ENCODE data around the gene LILRA2. TPM values are rescaled to one million over a fixed set of nuclear protein-coding genes. Genes with fewer than 3 reads are reported as not detected.
"Not testable (repeated sequence)": the region's sequence is repeated elsewhere in the genome, so short reads cannot be mapped to it uniquely, and the experiment has no call there.

The LILRA2 gene
- total RNA-seq, 1 donor from 2014 or later, result 2.2 TPM

DNA sequence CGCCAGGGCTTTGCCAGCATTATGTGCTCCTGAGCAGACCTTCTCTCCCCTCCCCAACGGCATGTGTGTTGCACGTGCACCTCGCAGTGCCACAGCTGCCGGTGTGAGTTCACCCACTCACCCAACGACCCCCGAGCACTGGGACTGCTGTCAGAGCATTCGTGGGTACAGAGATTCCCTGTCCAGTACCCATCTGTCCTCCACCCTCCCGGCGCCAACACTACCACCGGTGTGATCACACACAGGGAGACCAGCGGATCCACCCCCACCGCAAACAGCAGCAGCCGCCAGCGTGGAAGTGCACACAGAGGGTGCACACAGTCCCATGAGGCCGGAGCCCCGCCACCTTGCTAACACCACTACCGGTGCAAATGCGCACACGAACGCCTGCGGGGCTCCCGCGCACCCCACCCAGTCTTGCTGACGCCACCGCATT lies 35.8 kb downstream of the LILRA2 start:
- DNase-seq (ENCODE audit: low spot score), result no peak

DNA sequence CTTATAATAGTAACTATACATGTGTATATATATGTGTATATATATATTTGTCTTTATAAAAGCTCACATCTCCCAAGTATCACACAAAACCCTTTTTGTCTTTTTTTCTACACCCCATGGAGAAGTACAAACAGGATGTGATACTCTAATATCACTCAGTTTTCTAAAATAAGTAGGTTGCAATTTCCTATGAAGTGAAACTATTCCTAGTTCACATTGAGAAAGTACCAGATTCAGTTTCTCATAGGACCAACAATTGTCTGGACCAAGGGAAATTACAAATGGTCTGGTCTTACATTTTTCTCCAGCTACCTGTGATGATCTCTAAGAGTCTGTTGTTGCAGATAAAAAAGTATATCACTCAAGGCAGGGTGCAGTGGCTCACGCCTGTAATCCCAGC lies 38.8 kb downstream of the LILRA2 start:
- no peak for DNase-seq (ENCODE audit: low spot score)

DNA sequence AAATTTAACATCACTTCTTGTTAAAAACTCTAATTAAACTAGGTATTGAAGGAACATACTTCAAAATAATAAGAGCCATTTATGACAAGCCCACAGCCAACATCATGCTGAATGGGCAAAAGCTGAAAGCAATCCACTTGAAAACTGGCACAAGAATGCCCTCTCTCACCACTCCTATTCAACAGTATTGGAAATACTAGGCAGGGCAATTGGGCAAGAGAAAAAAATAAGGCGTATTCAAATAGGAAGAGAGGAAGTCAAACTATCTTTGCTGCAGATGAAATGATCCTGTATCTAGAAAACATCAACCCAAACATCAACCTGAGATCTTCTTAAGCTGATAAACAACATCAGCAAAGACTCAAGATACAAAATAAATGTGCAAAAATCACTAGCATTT lies 41.1 kb downstream of the LILRA2 start:
- no peak for DNase-seq (ENCODE audit: low spot score)

DNA sequence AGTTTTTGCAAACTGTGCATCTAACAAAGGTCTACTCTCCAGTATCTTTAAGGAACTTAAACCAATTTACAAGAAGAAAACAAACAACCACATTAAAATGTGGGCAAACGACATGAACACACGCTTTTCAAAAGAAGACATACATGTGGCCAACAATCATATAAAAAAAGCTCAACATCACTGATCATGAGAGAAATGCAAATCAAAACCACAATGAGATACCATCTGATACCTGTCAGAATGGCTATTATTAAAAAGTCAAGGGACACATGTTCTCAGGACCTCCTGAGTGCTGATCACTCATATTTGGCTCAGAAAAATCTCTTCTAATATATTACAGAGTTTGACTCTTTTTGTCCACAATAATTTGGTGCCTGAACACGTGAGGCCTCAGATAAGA lies 42.5 kb downstream of the LILRA2 start:
- no peak for DNase-seq (ENCODE audit: low spot score)

DNA sequence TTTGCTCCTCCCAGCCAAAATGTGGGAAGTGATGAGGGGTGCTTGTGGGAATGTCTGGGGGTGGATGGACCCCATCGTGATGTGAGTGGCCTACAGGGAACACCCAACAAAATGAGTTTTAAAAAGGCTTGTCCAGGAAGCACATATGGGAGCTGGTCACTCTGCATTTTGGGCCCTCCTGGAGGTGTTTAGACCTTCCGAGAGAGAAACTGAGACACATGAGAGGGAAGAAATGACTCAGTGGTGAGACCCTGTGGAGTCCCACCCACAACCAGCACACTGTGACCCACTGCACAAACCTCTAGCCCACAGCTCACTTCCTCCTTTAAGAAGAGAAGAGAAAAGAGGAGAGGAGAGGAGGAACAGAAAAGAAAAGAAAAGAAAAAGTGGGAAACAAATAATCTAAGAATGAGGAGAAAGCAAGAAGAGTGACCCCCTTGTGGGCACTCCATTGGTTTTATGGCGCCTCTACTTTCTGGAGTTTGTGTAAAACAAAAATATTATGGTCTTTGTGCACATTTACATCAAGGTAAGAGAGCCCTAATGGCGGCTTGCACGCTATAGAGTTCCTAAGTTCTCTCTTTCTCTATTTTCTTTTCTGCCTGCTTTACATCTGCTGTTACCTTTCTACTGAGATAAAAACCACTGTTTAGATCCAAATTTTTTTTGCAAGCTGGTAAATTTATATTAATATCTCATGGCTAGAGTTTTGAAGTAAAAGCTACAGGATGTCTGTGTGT lies 43.4 kb downstream of the LILRA2 start:
- no peak for DNase-seq (ENCODE audit: low spot score)

DNA sequence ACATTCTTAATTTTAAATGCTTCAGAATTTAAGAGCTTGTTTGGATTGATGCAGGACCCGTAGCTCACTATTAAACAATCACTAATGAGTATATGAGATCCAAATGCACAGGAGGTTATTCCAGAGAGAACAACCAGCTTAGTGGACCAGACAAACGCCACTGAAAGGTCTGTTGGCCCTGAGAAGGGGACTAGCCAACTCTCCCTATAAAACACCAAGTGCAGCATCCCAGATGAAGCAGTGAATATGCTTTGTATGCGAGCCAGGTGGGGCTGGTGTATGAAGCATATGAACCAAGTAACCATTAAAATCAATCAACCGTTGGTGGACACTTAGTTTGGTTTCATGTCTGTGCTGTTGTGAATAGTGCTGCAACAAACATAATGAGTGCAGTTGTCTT lies 46.9 kb downstream of the LILRA2 start:
- no peak for DNase-seq (ENCODE audit: low spot score)

DNA sequence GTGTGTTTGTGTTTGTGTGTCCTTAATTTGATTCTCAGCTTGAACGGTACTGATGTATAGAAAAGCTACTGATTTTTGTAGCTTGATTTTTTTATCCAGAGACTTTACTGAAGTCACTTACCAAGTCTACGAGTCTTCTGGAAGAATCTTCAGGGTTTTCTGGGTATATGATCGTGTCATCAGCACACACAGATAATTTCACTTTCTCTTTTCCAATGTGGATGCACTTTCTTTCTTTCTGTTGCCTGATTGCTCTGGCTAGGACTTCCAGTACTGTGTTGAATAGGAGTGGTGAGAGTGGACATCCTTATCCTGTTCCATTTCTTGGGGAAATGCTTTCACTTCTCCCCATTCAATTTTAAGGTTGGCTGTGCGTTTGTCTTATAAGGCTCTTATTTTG lies 48.8 kb downstream of the LILRA2 start:
- DNase-seq (ENCODE audit: low spot score), result no peak

DNA sequence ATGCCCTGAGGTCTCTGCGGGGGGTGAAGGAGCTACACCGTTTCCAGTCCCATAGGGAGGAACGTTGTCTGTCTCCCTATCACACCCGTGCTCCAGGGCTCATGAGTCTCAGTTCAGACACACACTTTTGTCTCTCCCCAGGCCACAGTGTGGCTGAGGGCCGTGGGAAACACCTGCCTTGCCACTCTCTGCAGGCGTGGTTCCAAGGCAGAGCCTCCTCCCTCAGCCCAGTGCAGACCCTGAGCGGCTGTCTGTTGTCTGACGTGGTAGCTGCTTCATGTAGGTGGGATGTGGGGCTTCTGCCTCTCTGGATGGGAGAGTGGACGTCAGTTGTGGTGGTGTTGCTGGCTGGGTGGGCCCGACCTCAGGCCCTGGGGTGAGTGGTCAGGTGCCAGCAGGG lies 50.6 kb downstream of the LILRA2 start:
- not testable (repeated sequence) for DNase-seq (ENCODE audit: low spot score)

DNA sequence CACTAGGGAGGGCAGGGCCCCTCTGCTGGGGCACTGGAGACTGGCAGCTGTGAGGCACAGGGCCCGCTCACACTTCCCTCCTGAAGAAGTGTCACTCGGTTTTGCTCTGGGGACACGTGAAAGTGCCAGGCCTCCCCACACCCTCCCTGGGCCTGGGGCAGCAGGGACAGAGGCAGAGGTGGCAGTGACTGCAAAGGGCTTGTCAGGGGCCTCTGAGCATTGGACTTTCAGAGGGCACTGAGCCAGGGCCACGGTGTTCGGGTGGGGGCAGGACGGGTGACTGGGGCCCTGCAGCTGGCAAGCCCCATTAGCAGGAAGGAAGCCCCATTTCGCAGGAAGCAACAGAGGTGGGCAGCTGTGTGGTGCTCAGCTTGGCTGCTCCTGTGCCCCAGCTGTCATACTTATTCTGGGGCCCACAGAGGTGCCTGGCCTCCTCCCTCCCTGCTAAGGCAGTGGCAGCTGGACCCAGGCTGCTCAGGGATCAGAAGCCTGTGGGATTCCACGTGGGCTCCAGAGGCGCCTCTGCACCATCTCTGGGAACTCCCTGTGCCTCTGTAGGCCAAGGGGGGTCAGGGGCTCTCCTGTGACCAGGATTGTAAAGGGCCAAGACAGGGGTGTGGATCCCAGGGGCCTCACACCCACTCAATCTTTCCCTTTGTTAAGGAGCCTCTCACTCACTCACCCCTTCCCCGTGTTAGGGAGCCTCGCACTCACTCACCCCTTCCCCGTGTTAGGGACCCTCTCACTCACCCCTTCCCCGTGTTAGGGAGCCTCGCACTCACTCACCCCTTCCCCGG lies 51.5 kb downstream of the LILRA2 start:
- not testable (repeated sequence) for DNase-seq (ENCODE audit: low spot score)

DNA sequence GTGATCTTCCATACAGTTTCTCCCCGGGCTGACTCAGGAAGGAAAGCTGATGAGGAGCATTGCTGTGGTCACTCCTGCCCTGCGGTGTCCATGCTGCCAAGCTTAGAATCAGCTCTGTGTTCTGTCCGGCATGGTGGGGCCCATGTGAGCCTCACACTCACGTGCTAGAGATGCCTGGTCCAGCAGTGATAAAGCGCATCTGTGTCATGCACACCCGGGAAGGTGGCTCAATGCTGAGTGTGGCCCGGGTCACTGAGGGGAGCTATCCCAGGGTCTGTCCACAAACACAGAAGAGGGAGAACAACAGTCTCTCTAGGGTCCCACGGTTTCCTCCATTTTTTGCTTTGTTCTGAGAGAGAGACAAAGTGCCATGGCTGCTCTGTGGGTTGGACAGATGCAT lies 53.2 kb downstream of the LILRA2 start:
- DNase-seq (ENCODE audit: low spot score), result no peak

DNA sequence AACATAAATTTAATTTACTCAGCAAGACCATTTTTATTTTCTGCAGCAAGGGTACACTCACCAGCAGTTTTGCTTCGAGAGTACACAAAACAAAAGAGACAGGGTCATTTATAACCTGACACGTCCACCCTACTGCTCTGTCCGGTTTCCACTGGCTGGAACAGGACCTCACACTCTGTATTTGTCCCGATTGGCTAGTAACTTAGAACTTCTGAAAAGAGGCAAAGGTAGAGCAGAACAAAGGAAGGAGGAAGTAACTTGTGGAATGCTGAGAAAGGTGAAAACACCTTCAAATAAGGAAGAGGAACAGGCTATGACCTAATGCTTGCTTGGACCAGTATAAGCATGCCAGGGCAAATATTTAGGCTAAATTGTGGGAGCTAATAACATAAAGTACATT lies 54.3 kb downstream of the LILRA2 start:
- peak; percentile 61 for DNase-seq (ENCODE audit: low spot score)

DNA sequence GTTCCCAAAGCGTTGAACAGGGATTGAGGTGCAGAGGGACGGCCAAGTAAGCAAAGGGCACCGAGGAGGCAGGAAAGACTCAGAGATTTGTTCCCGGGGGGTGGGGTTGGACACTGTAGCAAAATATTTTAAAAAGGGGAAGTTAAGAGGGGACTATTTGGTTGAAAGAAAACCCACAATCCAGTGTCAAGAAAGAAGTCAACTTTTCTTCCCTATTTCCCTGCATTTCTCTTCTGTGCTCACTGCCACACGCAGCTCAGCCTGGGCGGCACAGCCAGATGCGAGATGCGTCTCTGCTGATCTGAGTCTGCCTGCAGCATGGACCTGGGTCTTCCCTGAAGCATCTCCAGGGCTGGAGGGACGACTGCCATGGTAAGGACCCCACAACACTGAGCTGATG lies 56.7 kb downstream of the LILRA2 start, which contains the start of gene LILRB1:
Gene LILRB1, plus strand, starts transcription at position 223 of the 400 bp plus-strand sequence. CDS start 590 bp downstream, outside the sequence.
- DNase-seq (ENCODE audit: low spot score), result not testable (repeated sequence)

DNA sequence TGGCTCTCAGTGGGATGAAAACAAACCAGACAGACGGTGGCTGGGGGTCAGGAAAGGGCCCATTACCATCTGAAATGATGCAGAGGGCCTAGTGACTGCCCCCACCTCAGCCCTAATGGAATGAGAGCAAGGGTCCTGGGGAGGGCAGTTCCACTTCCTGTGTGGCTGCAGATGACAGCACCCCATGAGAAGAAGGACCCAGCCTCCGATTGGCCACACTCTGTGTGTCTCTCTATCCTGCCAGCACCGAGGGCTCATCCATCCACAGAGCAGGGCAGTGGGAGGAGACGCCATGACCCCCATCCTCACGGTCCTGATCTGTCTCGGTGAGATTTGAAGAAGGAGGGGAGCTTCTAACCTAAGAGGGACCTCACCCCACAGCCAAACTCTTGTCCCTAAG lies 57.2 kb downstream of the LILRA2 start:
- DNase-seq (ENCODE audit: low spot score), result no peak

DNA sequence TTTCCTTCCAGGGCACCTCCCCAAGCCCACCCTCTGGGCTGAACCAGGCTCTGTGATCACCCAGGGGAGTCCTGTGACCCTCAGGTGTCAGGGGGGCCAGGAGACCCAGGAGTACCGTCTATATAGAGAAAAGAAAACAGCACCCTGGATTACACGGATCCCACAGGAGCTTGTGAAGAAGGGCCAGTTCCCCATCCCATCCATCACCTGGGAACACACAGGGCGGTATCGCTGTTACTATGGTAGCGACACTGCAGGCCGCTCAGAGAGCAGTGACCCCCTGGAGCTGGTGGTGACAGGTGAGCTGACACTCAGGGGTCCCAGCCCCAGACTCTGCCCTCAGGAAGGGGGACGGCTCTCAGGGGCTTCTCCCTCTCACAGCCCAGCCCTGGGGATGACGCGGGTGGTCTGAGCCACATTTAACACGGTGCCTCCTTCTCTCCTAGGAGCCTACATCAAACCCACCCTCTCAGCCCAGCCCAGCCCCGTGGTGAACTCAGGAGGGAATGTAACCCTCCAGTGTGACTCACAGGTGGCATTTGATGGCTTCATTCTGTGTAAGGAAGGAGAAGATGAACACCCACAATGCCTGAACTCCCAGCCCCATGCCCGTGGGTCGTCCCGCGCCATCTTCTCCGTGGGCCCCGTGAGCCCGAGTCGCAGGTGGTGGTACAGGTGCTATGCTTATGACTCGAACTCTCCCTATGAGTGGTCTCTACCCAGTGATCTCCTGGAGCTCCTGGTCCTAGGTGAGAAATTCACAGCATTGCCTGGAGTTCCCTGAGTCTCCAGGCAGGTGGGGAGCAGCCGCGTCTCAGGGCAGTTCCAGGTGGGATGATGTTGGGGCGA lies 58.1 kb downstream of the LILRA2 start:
- not testable (repeated sequence) for DNase-seq (ENCODE audit: low spot score)

DNA sequence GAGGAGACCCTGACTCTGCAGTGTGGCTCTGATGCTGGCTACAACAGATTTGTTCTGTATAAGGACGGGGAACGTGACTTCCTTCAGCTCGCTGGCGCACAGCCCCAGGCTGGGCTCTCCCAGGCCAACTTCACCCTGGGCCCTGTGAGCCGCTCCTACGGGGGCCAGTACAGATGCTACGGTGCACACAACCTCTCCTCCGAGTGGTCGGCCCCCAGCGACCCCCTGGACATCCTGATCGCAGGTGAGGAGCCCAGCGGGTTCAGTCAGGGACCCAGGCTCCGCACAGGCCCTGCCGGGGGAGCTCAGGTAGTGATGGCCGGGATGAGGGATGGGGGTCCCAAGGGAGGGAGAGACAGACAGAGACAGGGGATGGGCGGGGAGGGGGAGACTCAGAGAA lies 58.9 kb downstream of the LILRA2 start:
- not testable (repeated sequence) for DNase-seq (ENCODE audit: low spot score)

DNA sequence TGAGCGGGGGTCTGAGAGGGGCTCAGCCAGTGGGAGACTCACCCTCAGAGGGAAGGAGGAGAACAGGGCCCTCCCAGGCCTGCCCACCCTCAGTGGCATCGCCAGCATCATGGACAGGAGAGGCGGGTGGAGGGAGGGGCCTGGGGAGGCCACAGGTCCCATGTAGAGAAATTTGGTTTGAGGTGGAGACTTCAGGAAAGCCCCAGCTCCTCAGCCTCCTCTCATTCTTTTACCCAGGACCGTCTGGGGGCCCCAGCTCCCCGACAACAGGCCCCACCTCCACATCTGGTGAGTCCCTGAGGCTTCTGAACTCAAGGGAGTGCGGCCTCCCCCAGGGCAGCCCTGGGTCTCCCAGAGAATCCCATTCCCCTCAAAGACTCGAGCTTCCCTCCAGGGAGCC lies 59.8 kb downstream of the LILRA2 start:
- no peak for DNase-seq (ENCODE audit: low spot score)

DNA sequence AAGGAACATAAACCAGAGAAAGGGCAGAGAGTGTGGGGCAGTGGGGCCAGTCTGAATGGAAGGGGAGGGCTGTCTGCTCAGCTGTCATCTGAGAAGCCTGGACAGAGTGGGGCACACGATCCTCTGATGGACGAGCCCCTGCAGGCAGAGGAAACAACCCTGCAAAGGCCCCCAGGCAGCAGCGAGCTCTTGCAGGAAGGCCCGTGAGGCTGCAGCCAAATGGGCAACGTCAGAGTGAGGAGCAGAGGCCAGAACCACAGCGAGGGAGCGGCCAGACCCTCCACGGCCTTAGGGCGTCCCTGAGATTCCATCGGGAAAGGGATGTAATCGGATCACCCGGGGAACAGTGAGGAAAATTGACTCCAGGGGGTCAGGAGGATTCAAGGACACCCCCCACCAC lies 62.5 kb downstream of the LILRA2 start:
- not testable (repeated sequence) for DNase-seq (ENCODE audit: low spot score)

DNA sequence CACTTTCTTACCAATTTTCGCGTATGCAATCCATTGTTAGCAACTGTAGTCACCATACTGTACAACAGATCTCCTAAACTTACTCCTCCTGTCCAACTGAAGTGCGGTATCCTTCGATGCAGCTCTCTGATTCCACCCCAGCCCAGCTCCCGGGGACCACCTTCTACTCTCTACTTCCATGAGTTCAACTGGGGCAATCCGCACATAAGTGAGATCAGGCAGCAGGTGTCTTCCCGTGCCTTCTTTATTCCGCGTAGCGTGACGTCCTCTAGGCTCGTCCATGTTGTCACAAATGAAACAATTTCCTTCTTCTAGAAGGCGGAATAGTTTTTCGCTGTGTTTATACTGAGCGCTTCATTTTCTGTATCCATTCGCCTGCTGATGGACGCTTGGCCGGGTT lies 65.1 kb downstream of the LILRA2 start:
- DNase-seq (ENCODE audit: low spot score), result no peak
